ENCODE results near the gene EVI2A. TPM values are rescaled to one million over a fixed set of nuclear protein-coding genes. Genes with fewer than 3 reads are reported as not detected.
A peak's percentile ranks its signal among the peaks of the same experiment; 100 is the strongest.
"Not testable (repeated sequence)": the region's sequence is repeated elsewhere in the genome, so short reads cannot be mapped to it uniquely, and the experiment has no call there.

Gene EVI2A
- total RNA-seq, 1 donor from 2014 or later: 59.2 TPM

- peak; percentile 16 for DNase-seq (ENCODE audit: low read depth)
Observed at GRCh38 chr17:31313982-31314781, 7.2 kb downstream of the EVI2A start, which contains the start of gene EVI2B. TSS of gene EVI2B (minus strand) at chr17:31314054. CDS start at chr17:31305609, 8,445 bp downstream.

GRCh38 chr17:31312223-31312622 is 9.2 kb downstream of the EVI2A start:
- not testable (repeated sequence) for DNase-seq (ENCODE audit: low read depth)

GRCh38 chr17:31311526-31311925 is 9.9 kb downstream of the EVI2A start:
- no peak for DNase-seq (ENCODE audit: low read depth)

GRCh38 chr17:31310886-31311285 is 10.5 kb downstream of the EVI2A start:
- no peak for DNase-seq (ENCODE audit: low read depth)

GRCh38 chr17:31310260-31310659 is 11.2 kb downstream of the EVI2A start:
- DNase-seq (ENCODE audit: low read depth): no peak

- DNase-seq (ENCODE audit: low read depth): no peak
Observed at GRCh38 chr17:31309556-31309955, 11.9 kb downstream of the EVI2A start.

GRCh38 chr17:31308372-31309334 is 12.8 kb downstream of the EVI2A start:
- no peak for DNase-seq (ENCODE audit: low read depth)

- no peak for DNase-seq (ENCODE audit: low read depth)
Observed at GRCh38 chr17:31307640-31308039, 13.8 kb downstream of the EVI2A start.

GRCh38 chr17:31299624-31300023 is 21.8 kb downstream of the EVI2A start:
- DNase-seq (ENCODE audit: low read depth): no peak

- DNase-seq (ENCODE audit: low read depth): no peak
Observed at GRCh38 chr17:31297090-31297489, 24.3 kb downstream of the EVI2A start, which contains the start of gene OMG. TSS of gene OMG (minus strand) at chr17:31297239. CDS start at chr17:31296331, 908 bp downstream.

- no peak for DNase-seq (ENCODE audit: low read depth)
Observed at GRCh38 chr17:31296142-31296541, 25.3 kb downstream of the EVI2A start.

GRCh38 chr17:31295489-31295871 is 25.9 kb downstream of the EVI2A start:
- no peak for DNase-seq (ENCODE audit: low read depth)

- DNase-seq (ENCODE audit: low read depth): no peak
Observed at GRCh38 chr17:31294820-31295488, 26.5 kb downstream of the EVI2A start.

GRCh38 chr17:31294231-31294630 is 27.2 kb downstream of the EVI2A start:
- no peak for DNase-seq (ENCODE audit: low read depth)

GRCh38 chr17:31293581-31293980 is 27.8 kb downstream of the EVI2A start:
- DNase-seq (ENCODE audit: low read depth): no peak

- no peak for DNase-seq (ENCODE audit: low read depth)
Observed at GRCh38 chr17:31291820-31292219, 29.6 kb downstream of the EVI2A start.

GRCh38 chr17:31289790-31290189 is 31.6 kb downstream of the EVI2A start:
- no peak for DNase-seq (ENCODE audit: low read depth)

- DNase-seq (ENCODE audit: low read depth): not testable (repeated sequence)
Observed at GRCh38 chr17:31287932-31288331, 33.5 kb downstream of the EVI2A start.

GRCh38 chr17:31286587-31286986 is 34.8 kb downstream of the EVI2A start:
- no peak for DNase-seq (ENCODE audit: low read depth)

- DNase-seq (ENCODE audit: low read depth): no peak
Observed at GRCh38 chr17:31283841-31284240, 37.6 kb downstream of the EVI2A start.

- no peak for DNase-seq (ENCODE audit: low read depth)
Observed at GRCh38 chr17:31281061-31281460, 40.4 kb downstream of the EVI2A start.
